Gastrocnemius medialis (tissue), 4 donors: ENCODE measurements around the gene PTPRCAP. TPM values are rescaled to one million over a fixed set of nuclear protein-coding genes. Genes with fewer than 3 reads are reported as not detected.

Experiments
- ATAC-seq, 2 donors: fragments of 150-250 bp; one replicate each; pipeline ENCODE4 v1.9.1; 2016
- DNase-seq, 2 donors: peaks; one replicate each; pipeline ENCODE4 v3.0.0-alpha.2; 2019
- H3K27ac ChIP-seq, 4 donors: fragments of 200-600 bp; sonication (generic); 1 replicate in 1 of 4; 2 replicates in 3 of 4; pipeline ENCODE4 v1.5.1; 2016 to 2018; ENCODE audit warnings: mild to moderate bottlenecking in 2 of 4, moderate library complexity in 1 of 4
- H3K27me3 ChIP-seq, 3 donors: fragments of 200-600 bp; sonication (generic) in 2 of 3; 1 replicate in 1 of 3; 2 replicates in 2 of 3; pipeline versions ENCODE4 v1.5.1 to v1.6.0; 2016 to 2019; ENCODE audit warnings: mild to moderate bottlenecking in 1 of 3, moderate library complexity in 1 of 3
- H3K36me3 ChIP-seq, 2 donors: fragments of 200-600 bp; sonication (generic) in 1 of 2; one replicate each; pipeline ENCODE4 v1.5.1; 2017 to 2018
- H3K4me1 ChIP-seq, 2 donors: fragments of 200-600 bp; sonication (generic) in 1 of 2; one replicate each; pipeline ENCODE4 v1.5.1; 2016 to 2017; ENCODE audit warnings: mild to moderate bottlenecking in 2 of 2
- H3K4me3 ChIP-seq, 4 donors: fragments of 200-600 bp; sonication (generic) in 3 of 4; 1 replicate in 1 of 4; 2 replicates in 3 of 4; pipeline ENCODE4 v1.5.1; 2016 to 2019; ENCODE audit warnings: mild to moderate bottlenecking in 2 of 4
- H3K9me3 ChIP-seq, 3 donors: fragments of 200-600 bp; sonication (generic) in 2 of 3; 1 replicate in 1 of 3; 2 replicates in 2 of 3; pipeline ENCODE4 v1.5.1; 2016 to 2019
- POLR2A ChIP-seq, 2 donors: fragments of 450-650 bp; IDR thresholded peaks; one replicate each; pipeline ENCODE4 v1.6.1; 2017; ENCODE audit warnings: antibody characterized with exemption in 2 of 2, mild to moderate bottlenecking in 2 of 2, moderate library complexity in 2 of 2
- in situ Hi-C, 4 donors: fragments of 200-750 bp; cut with MboI; loops; one replicate each; pipeline versions ENCODE4 v1.15.0 to v1.8.0; 2017; ENCODE audit warnings: low sequenced_read_pairs in 4 of 4
- intact Hi-C: fragments of 100-400 bp; cut with DNase I; formaldehyde crosslinking; loops from one replicate; pipeline ENCODE4 v1.15.1; 2023; ENCODE audit warnings: low total_unique reads
- total RNA-seq, 4 donors: library from RNA; depleted of rRNA; stranded (reverse); fragments of >200 nt; gene quantifications; one replicate each; pipeline versions ENCODE4 v1.1.0 to v1.2.3, GENCODE V29; 2016
- TF ChIP-seq, protein P1 (sequence below), 5 experiments: fragments of 450-650 bp in 3 of 5; fragments of 200-600 bp in 2 of 5; sonication (generic) in 2 of 5; IDR thresholded peaks in 4 of 5; conservative IDR thresholded peaks in 1 of 5; 1 replicate in 4 of 5; 2 replicates in 1 of 5; pipeline ENCODE4 v1.5.1; 2016 to 2019; ENCODE audit warnings: antibody characterized with exemption in 5 of 5, mild to moderate bottlenecking in 3 of 5, moderate library complexity in 3 of 5

The PTPRCAP gene
- total RNA-seq, 4 donors from 2014 or later = 0.47 to 1.5 (median 1.3) TPM

DNA sequence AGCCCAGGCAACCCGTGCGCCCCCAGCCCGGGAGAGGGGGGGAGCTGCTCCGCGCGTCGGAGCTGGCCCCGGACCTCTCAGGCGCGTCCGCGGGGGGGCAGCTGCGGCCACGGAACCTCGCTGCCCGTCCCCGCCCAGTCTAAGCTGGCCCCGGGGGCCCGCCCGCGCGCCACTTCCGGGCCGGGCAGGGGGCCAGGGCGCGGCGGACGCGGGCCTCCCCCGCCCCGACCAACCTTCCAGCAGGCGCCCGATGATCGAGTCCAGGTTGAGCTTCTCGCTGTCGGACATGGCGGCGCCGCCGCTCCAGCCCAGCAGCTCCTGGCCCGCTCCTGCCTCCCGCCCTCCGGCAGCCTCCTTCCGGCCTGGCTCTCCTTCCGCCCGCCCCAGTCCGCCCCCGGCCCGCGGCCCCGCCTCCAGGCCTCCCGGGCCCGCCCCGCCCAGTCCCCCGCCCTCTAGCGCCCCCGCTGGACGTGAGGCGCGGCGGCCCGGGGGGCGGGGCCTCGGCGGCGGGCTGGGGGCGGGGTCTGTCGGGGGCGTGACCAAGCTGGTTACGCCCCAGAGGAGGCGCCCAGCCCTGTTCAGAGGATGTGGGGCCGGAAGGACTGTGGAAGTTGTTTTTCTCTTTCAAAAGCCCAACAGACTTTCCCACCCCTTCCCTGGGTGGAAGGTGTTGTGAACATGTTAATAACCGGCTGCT is 35.8 kb downstream of the PTPRCAP start, which contains the start of gene PPP1CA:
Gene PPP1CA (minus strand): TSS at position 364 of the 697 bp plus-strand sequence. CDS start 76 bp downstream, at position 288.
- in situ Hi-C loops = no loop called here
- peak; percentile 90 to 92 for ATAC-seq
- Histone ChIP-seq H3K4me3 (peak within 1 kb of the TSS; percentile 70 to 97 (median 80)), H3K4me1 (peaks cover 20 to 22% of the 10 kb centered on the region in 2 donors), H3K27ac (peak within 1 kb of the TSS; percentile 87 to 96 (median 90)), H3K27me3 (no peaks in the 10 kb centered on the region), H3K36me3 (peaks cover 0 to 33% of the 10 kb centered on the region in 2 donors), H3K9me3 (no peaks in the 10 kb centered on the region)
- intact Hi-C loops = loop anchor here (1.0 kb wide), 4 partner anchors 20 to 105 kb away; partner anchors contain the start of genes AIP and TMEM134
- peak; percentile 81 to 87 for DNase-seq
- TF ChIP-seq POLR2A (IDR thresholded peaks at IDR 0.05) = peak; percentile 75 to 83
- TF ChIP-seq, protein P1, sequence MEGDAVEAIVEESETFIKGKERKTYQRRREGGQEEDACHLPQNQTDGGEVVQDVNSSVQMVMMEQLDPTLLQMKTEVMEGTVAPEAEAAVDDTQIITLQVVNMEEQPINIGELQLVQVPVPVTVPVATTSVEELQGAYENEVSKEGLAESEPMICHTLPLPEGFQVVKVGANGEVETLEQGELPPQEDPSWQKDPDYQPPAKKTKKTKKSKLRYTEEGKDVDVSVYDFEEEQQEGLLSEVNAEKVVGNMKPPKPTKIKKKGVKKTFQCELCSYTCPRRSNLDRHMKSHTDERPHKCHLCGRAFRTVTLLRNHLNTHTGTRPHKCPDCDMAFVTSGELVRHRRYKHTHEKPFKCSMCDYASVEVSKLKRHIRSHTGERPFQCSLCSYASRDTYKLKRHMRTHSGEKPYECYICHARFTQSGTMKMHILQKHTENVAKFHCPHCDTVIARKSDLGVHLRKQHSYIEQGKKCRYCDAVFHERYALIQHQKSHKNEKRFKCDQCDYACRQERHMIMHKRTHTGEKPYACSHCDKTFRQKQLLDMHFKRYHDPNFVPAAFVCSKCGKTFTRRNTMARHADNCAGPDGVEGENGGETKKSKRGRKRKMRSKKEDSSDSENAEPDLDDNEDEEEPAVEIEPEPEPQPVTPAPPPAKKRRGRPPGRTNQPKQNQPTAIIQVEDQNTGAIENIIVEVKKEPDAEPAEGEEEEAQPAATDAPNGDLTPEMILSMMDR (IDR thresholded peaks at IDR 0.05 in 4 of 5, conservative IDR thresholded peaks at IDR 0.05 in 1 of 5) = peak; percentile 33 to 93 (median 55)

DNA sequence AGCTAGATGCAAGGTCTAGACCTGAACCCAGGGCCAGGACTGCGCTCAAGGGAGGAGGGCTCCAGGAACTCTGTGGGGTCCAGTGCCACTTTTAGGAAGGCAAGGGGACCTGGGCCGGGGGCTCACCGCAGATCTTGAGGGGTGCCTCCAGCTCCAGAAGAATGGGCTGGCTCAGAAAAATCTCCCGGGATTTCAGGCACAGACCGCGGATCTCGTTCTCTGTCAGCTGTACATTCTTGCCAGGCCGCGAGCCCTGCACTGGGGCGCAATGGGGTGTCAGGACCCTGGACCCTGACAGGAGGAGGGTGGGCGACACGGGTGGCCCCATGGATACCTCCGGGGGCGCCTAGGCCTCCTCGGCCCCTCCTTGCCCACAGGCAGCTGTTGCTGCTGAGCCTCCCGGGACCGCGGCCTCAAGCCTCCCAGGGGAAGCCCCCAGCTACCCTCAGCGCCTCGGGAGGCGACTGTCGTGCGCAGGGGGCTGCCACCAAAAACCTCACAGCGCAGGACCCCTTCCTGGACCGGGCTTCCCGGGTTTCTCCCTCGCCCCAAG is 36.5 kb downstream of the PTPRCAP start:
- ATAC-seq = peak in 1 of 2 donors; percentile 5
- intact Hi-C loops = loop anchor here (1.0 kb wide), 3 partner anchors 68 to 105 kb away; partner anchors contain the start of genes AIP and TMEM134

DNA sequence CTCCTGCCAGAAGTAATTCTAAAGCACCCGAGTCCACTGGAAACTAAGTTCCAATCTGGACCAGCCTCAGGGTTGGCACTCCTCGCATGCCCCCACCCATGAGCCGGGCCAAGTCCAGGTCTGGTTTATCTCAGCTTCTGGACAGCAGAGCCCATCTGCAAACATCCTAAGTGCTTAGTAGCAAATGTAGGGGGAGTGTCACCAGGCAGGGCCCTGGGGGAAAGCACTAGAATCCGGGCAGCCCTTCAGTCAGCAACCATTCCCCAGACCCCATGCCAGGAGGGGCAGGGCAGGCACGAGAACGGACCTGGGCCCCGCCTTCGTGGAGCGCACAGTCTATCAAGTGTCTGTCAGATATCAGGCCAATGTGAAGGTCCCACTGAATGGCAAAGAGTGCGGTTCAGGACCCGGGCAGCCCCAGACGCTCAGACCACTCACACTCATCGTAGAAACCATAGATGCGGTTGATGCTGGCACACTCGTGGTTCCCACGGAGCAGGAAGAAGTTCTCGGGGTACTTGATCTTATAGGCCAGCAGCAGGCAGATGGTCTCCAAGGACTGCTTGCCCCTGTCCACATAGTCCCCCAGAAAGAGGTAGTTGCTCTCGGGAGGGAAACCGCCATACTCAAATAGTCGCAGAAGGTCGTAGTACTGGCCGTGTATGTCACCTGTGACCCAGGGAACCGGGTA is 37.1 kb downstream of the PTPRCAP start:
- TF ChIP-seq, protein P1 (IDR thresholded peaks at IDR 0.05 in 4 of 5, conservative IDR thresholded peaks at IDR 0.05 in 1 of 5) = no peak
- TF ChIP-seq POLR2A (IDR thresholded peaks at IDR 0.05) = no peak
- in situ Hi-C loops = no loop called here
- Histone ChIP-seq H3K27ac (peak overlapping the region; percentile 87 to 96 (median 90)), H3K9me3 (no peaks in the 10 kb centered on the region), H3K36me3 (peaks cover 0 to 43% of the 10 kb centered on the region in 2 donors), H3K4me1 (peaks cover 20 to 22% of the 10 kb centered on the region in 2 donors), H3K27me3 (no peaks in the 10 kb centered on the region), H3K4me3 (peak overlapping the region; percentile 70 to 97 (median 80))
- no peak for DNase-seq
- intact Hi-C loops = no loop called here
- no peak for ATAC-seq

More for the DNA sequence above, 36.5 kb downstream of the PTPRCAP start:
- peaks cover 20 to 22% of the 10 kb centered on the region in 2 donors for H3K4me1 ChIP-seq
- H3K4me3 ChIP-seq = peak overlapping the region; percentile 70 to 97 (median 80)
- no peak for DNase-seq
- TF ChIP-seq, protein P1 (IDR thresholded peaks at IDR 0.05 in 4 of 5, conservative IDR thresholded peaks at IDR 0.05 in 1 of 5) = no peak
- no peak for TF ChIP-seq POLR2A (IDR thresholded peaks at IDR 0.05)
- peaks cover 0 to 39% of the 10 kb centered on the region in 2 donors for H3K36me3 ChIP-seq
- H3K27ac ChIP-seq = peak overlapping the region; percentile 87 to 96 (median 90)
- no peaks in the 10 kb centered on the region for H3K27me3 ChIP-seq
- H3K9me3 ChIP-seq = no peaks in the 10 kb centered on the region
- in situ Hi-C loops = no loop called here

DNA sequence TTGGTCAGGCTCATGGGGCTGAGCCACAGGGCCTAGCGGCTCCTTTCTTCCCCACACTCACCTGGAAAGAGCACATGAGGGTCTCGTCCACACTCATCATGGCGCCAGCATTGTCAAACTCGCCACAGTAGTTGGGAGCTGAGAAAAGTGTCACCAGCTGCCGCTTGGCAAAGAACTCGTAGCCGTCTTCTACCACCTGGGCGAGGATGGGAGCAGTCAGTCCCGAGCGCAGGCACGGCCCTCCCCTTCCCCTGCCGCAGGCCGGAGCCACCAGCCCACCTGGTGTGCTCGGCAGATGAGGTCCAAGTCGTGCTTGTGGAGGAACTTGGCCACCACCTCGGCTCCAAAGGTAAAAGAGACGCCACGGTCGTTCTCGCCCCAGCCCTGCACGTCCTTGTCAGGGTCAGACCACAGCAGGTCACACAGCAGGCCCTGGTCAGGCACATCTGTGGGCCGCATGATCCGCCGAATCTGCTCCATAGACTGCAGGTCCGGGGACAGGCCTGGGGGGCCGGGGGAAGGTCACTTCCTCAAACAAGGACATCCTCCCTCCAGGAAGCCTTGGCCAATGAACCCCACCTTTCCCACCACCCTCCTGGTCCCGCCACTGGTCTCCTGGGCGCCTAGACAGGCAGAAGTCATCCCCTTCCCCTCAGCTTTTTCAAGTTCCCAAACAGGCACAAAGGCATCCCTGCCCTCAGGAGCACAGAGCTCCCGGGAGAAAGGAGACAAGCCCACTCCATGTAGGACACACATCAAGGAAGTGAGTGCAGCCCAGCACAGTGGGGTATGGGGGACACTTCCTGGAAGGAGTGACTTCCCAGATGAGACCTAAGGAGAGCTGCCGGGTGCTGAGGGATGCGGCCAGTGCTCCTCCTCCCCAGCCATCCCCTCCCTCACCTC is 38.6 kb downstream of the PTPRCAP start:
- no peak for TF ChIP-seq POLR2A (IDR thresholded peaks at IDR 0.05)
- TF ChIP-seq, protein P1 (IDR thresholded peaks at IDR 0.05 in 4 of 5, conservative IDR thresholded peaks at IDR 0.05 in 1 of 5) = no peak
- no peak overlapping the region for H3K27ac ChIP-seq
- ATAC-seq (no peak), DNase-seq (no peak)
- H3K4me1 ChIP-seq = peaks cover 20 to 22% of the 10 kb centered on the region in 2 donors
- in situ Hi-C loops (loop anchor here (10.0 kb wide), 2 partner anchors 76 to 106 kb away; partner anchors contain the start of genes CDK2AP2 (in 3 of the 4) and PITPNM1 (in 3 of the 4)), intact Hi-C loops (no loop called here)
- no peaks in the 10 kb centered on the region for H3K27me3 ChIP-seq
- H3K4me3 ChIP-seq = no peak overlapping the region
- peaks cover 0 to 43% of the 10 kb centered on the region in 2 donors for H3K36me3 ChIP-seq
- no peaks in the 10 kb centered on the region for H3K9me3 ChIP-seq
